ENCODE measurements around the gene ZNF646.

ZNF646 gene

GRCh38 chr16:31052114-31052513 lies 22.1 kb upstream of the ZNF646 start:
- Histone ChIP-seq H3K9me3 (ENCODE audit: insufficient read depth, low read length) (no peaks in the 10 kb centered on the region), H3K4me3 (ENCODE audit: insufficient read depth, low read length, poor library complexity, severe bottlenecking) (no peak overlapping the region), H3K9me2 (replicated peaks; ENCODE audit: insufficient read depth, low read length) (no peaks in the 10 kb centered on the region), H4K20me1 (ENCODE audit: low read depth, low read length) (no peaks in the 10 kb centered on the region), H3F3A (ENCODE audit: insufficient read depth) (no peaks in the 10 kb centered on the region), H3K79me2 (ENCODE audit: insufficient read depth, low read length) (no peaks in the 10 kb centered on the region), H3K36me3 (ENCODE audit: low read length) (no peaks in the 10 kb centered on the region), H3K27me3 (ENCODE audit: low read length) (no peaks in the 10 kb centered on the region), H2AFZ (ENCODE audit: low read depth, low read length, severe bottlenecking) (no peak overlapping the region), H3K4me2 (ENCODE audit: low read depth, low read length, poor library complexity, severe bottlenecking) (no peak overlapping the region), H3K9ac (ENCODE audit: low read length) (no peak overlapping the region), H3K27ac (ENCODE audit: low read depth, low read length) (no peak overlapping the region)
- TF ChIP-seq CTCF (IDR thresholded peaks at IDR 0.05; ENCODE audit: insufficient read depth, low read length, poor library complexity, severe bottlenecking): no peak
- TF ChIP-seq EZH2phosphoT487 (conservative IDR thresholded peaks at IDR 0.05; ENCODE audit: low read length): no peak

- no peak overlapping the region for H3K4me2 ChIP-seq (ENCODE audit: low read depth, low read length, poor library complexity, severe bottlenecking)
- no peaks in the 10 kb centered on the region for H3K9me3 ChIP-seq (ENCODE audit: insufficient read depth, low read length)
- H3F3A ChIP-seq (ENCODE audit: insufficient read depth): 0 out of 2 replicates have a peak, but pooled peaks cover 3% of the 10 kb centered on the region
- H3K9ac ChIP-seq (ENCODE audit: low read length): no peak overlapping the region
- H3K27me3 ChIP-seq (ENCODE audit: low read length): no peaks in the 10 kb centered on the region
- TF ChIP-seq EZH2phosphoT487 (conservative IDR thresholded peaks at IDR 0.05; ENCODE audit: low read length) (no peak), CTCF (IDR thresholded peaks at IDR 0.05; ENCODE audit: insufficient read depth, low read length, poor library complexity, severe bottlenecking) (no peak)
- no peak overlapping the region for H2AFZ ChIP-seq (ENCODE audit: low read depth, low read length, severe bottlenecking)
- no peaks in the 10 kb centered on the region for H4K20me1 ChIP-seq (ENCODE audit: low read depth, low read length)
- H3K79me2 ChIP-seq (ENCODE audit: insufficient read depth, low read length): no peaks in the 10 kb centered on the region
- H3K4me3 ChIP-seq (ENCODE audit: insufficient read depth, low read length, poor library complexity, severe bottlenecking): no peak overlapping the region
- H3K9me2 ChIP-seq (replicated peaks; ENCODE audit: insufficient read depth, low read length): no peaks in the 10 kb centered on the region
- H3K36me3 ChIP-seq (ENCODE audit: low read length): no peaks in the 10 kb centered on the region
- no peak overlapping the region for H3K27ac ChIP-seq (ENCODE audit: low read depth, low read length)
Measured at GRCh38 chr16:31055613-31056012, 18.6 kb upstream of the ZNF646 start.

GRCh38 chr16:31061126-31061812 lies 13.0 kb upstream of the ZNF646 start:
- H3K9me2 ChIP-seq (replicated peaks; ENCODE audit: insufficient read depth, low read length): no peaks in the 10 kb centered on the region
- H3K27me3 ChIP-seq (ENCODE audit: low read length): no peaks in the 10 kb centered on the region
- no peak overlapping the region for H2AFZ ChIP-seq (ENCODE audit: low read depth, low read length, severe bottlenecking)
- H3K9ac ChIP-seq (ENCODE audit: low read length): no peak overlapping the region
- no peak overlapping the region for H3K4me2 ChIP-seq (ENCODE audit: low read depth, low read length, poor library complexity, severe bottlenecking)
- no peak overlapping the region for H3K4me3 ChIP-seq (ENCODE audit: insufficient read depth, low read length, poor library complexity, severe bottlenecking)
- peaks cover 6% of the 10 kb centered on the region; the same call in 1 of the 2 replicates for H3K79me2 ChIP-seq (ENCODE audit: insufficient read depth, low read length)
- no peaks in the 10 kb centered on the region for H3K9me3 ChIP-seq (ENCODE audit: insufficient read depth, low read length)
- H3K36me3 ChIP-seq (ENCODE audit: low read length): no peaks in the 10 kb centered on the region
- 0 out of 2 replicates have a peak, but pooled peaks cover 3% of the 10 kb centered on the region for H3F3A ChIP-seq (ENCODE audit: insufficient read depth)
- H4K20me1 ChIP-seq (ENCODE audit: low read depth, low read length): no peaks in the 10 kb centered on the region
- H3K27ac ChIP-seq (ENCODE audit: low read depth, low read length): no peak overlapping the region
- TF ChIP-seq EZH2phosphoT487 (conservative IDR thresholded peaks at IDR 0.05; ENCODE audit: low read length) (no peak), CTCF (IDR thresholded peaks at IDR 0.05; ENCODE audit: insufficient read depth, low read length, poor library complexity, severe bottlenecking) (no peak)

Measured in SU-DHL-6 (cell line).